HEK293 (cell line): ENCODE results near the gene ATP8A1.
A peak's percentile ranks its signal among the peaks of the same experiment; 100 is the strongest.

Experiments
- CTCF ChIA-PET: fragments of 350-600 bp; formaldehyde crosslinking; extraction: SDS; loops from one replicate; lab custom pipeline; 2021; ENCODE audit warnings: antibody characterized with exemption; lab: Yijun Ruan, JAX
- POLR2A ChIA-PET: fragments of 300-600 bp; formaldehyde crosslinking; extraction: SDS; loops from one replicate; lab custom pipeline; 2020; ENCODE audit warnings: antibody characterized with exemption, inconsistent platforms; lab: Yijun Ruan, JAX
- H3K27ac ChIP-seq: fragments of 200-500 bp; sonication (Bioruptor generic); 2 replicates; pipeline ENCODE4 v1.5.1; 2014; ENCODE audit warnings: low read depth, low read length, control low read depth, inconsistent platforms; ENCODE audit errors: extremely low read depth
- H3K36me3 ChIP-seq, 2 experiments: fragments of 200-500 bp in 1 of 2; sonication (Bioruptor generic) in 1 of 2; 1 replicate in 1 of 2; 2 replicates in 1 of 2; pipeline ENCODE4 v1.5.1; 2014 to 2017; ENCODE audit warnings: inconsistent platforms in 2 of 2, low read length in 2 of 2; ENCODE audit not compliant: control insufficient read depth in 2 of 2, insufficient read depth in 1 of 2
- H3K4me1 ChIP-seq: fragments of 200-500 bp; sonication (Bioruptor generic); 2 replicates; pipeline ENCODE4 v1.5.1; 2014; ENCODE audit warnings: mild to moderate bottlenecking, low read length, inconsistent platforms; ENCODE audit not compliant: control insufficient read depth, insufficient read depth
- H3K4me3 ChIP-seq: 2 replicates; pipeline ENCODE4 v1.5.1; 2011; ENCODE audit warnings: low read depth, mild to moderate bottlenecking, control low read depth, low read length, moderate library complexity
- H3K9me3 ChIP-seq: fragments of 200-500 bp; sonication (Bioruptor generic); 2 replicates; pipeline ENCODE4 v1.5.1; 2014; ENCODE audit warnings: low read depth, low read length, inconsistent platforms; ENCODE audit not compliant: control insufficient read depth, insufficient read depth
- BCL11B ChIP-seq: fragments of 450-650 bp; formaldehyde crosslinking; IDR thresholded peaks from 2 replicates; pipeline ENCODE4 v1.5.1; 2016; ENCODE audit warnings: low read depth, missing biosample characterization, missing genetic modification characterization
- KLF9 ChIP-seq: fragments of 450-650 bp; formaldehyde crosslinking; IDR thresholded peaks from 2 replicates; pipeline ENCODE4 v1.5.1; 2016; ENCODE audit warnings: missing biosample characterization, missing genetic modification characterization, low read depth
- SCRT2 ChIP-seq: fragments of 450-650 bp; formaldehyde crosslinking; IDR thresholded peaks from 2 replicates; pipeline ENCODE4 v1.5.1; 2016; ENCODE audit warnings: missing biosample characterization, missing genetic modification characterization
- SP7 ChIP-seq: fragments of 450-650 bp; formaldehyde crosslinking; IDR thresholded peaks from 2 replicates; pipeline ENCODE4 v1.5.1; 2016; ENCODE audit warnings: missing biosample characterization, missing genetic modification characterization
- ZBTB21 ChIP-seq: fragments of 450-650 bp; formaldehyde crosslinking; IDR thresholded peaks from 2 replicates; pipeline ENCODE4 v1.5.1; 2017; ENCODE audit warnings: missing biosample characterization, missing genetic modification characterization
- ZFP37 ChIP-seq: fragments of 450-650 bp; formaldehyde crosslinking; IDR thresholded peaks from 2 replicates; pipeline ENCODE4 v1.5.1; 2016; ENCODE audit warnings: missing biosample characterization, missing genetic modification characterization
- ZFP69B ChIP-seq: fragments of 450-650 bp; formaldehyde crosslinking; IDR thresholded peaks from 2 replicates; pipeline ENCODE4 v1.5.1; 2016; ENCODE audit warnings: missing biosample characterization, missing genetic modification characterization
- ZIC2 ChIP-seq: fragments of 450-650 bp; formaldehyde crosslinking; IDR thresholded peaks from 2 replicates; pipeline ENCODE4 v1.5.1; 2016; ENCODE audit warnings: missing biosample characterization, missing genetic modification characterization
- ZNF114 ChIP-seq: fragments of 450-650 bp; formaldehyde crosslinking; IDR thresholded peaks from 2 replicates; pipeline ENCODE4 v1.5.0; 2017; ENCODE audit warnings: missing biosample characterization, missing genetic modification characterization
- ZNF223 ChIP-seq: fragments of 450-650 bp; formaldehyde crosslinking; IDR thresholded peaks from 2 replicates; pipeline ENCODE4 v1.5.1; 2016; ENCODE audit warnings: missing biosample characterization, missing genetic modification characterization
- ZNF274 ChIP-seq, 2 experiments: fragments of 200-500 bp in 1 of 2; fragments of 450-650 bp in 1 of 2; sonication (Bioruptor generic) in 1 of 2; formaldehyde crosslinking in 1 of 2; IDR thresholded peaks; 2 replicates each; pipeline versions ENCODE4 v1.5.1 to v1.6.1; 2014 to 2016; ENCODE audit warnings: borderline replicate concordance in 1 of 2, inconsistent platforms in 1 of 2, low read length in 1 of 2, missing biosample characterization in 1 of 2, missing genetic modification characterization in 1 of 2
- ZNF324 ChIP-seq: fragments of 450-650 bp; formaldehyde crosslinking; IDR thresholded peaks from 2 replicates; pipeline ENCODE4 v1.5.1; 2016; ENCODE audit warnings: missing biosample characterization, missing genetic modification characterization
- ZNF391 ChIP-seq: fragments of 450-650 bp; formaldehyde crosslinking; IDR thresholded peaks from 2 replicates; pipeline ENCODE4 v1.5.1; 2016; ENCODE audit warnings: low read depth, missing biosample characterization, missing genetic modification characterization, borderline replicate concordance
- ZNF423 ChIP-seq: fragments of 450-650 bp; formaldehyde crosslinking; IDR thresholded peaks from 2 replicates; pipeline ENCODE4 v1.5.1; 2016; ENCODE audit warnings: missing biosample characterization, missing genetic modification characterization
- ZNF548 ChIP-seq: fragments of 450-650 bp; formaldehyde crosslinking; IDR thresholded peaks from 2 replicates; pipeline ENCODE4 v1.5.1; 2016; ENCODE audit warnings: missing biosample characterization, missing genetic modification characterization
- ZNF670 ChIP-seq: fragments of 450-650 bp; formaldehyde crosslinking; IDR thresholded peaks from 2 replicates; pipeline ENCODE4 v1.5.1; 2016; ENCODE audit warnings: missing biosample characterization, missing genetic modification characterization, low read depth
- ZNF792 ChIP-seq: fragments of 450-650 bp; formaldehyde crosslinking; IDR thresholded peaks from 2 replicates; pipeline ENCODE4 v1.5.1; 2016; ENCODE audit warnings: missing biosample characterization, missing genetic modification characterization
- ZSCAN16 ChIP-seq: fragments of 450-650 bp; formaldehyde crosslinking; IDR thresholded peaks from 2 replicates; pipeline ENCODE4 v1.5.1; 2016; ENCODE audit warnings: missing biosample characterization, missing genetic modification characterization
- TF ChIP-seq, protein P1 (sequence below): fragments of 450-650 bp; formaldehyde crosslinking; IDR thresholded peaks from 2 replicates; pipeline ENCODE4 v1.5.1; 2016; ENCODE audit warnings: missing biosample characterization, missing genetic modification characterization
- TF ChIP-seq, protein P2 (sequence below): fragments of 450-650 bp; formaldehyde crosslinking; IDR thresholded peaks from 2 replicates; pipeline ENCODE4 v1.5.1; 2017; ENCODE audit warnings: missing biosample characterization, missing genetic modification characterization
- TF ChIP-seq, protein P3 (sequence below): fragments of 450-650 bp; formaldehyde crosslinking; conservative IDR thresholded peaks from 2 replicates; pipeline ENCODE4 v1.5.1; 2016; ENCODE audit warnings: low read depth, missing biosample characterization, missing genetic modification characterization

The ATP8A1 gene

DNA sequence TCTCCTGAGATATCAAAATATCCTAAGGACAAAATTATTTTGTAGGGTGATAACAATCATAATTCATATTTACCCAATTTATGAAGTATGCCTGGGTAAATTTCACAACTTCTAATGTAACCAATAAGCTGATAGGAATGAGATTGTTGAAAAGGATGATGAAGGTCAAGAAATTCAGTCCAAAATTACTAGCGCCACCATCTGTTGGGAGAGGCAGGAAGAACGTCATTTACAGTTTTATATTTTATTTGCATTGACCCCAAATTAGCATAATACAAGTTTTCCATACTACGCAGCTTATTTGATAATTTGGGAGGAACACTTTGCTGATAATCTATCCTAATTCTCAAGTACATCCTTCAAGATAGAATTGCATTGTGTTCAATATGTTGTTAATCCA is 78.7 kb downstream of the ATP8A1 start:
- Histone ChIP-seq H3K27ac (no peak overlapping the region), H3K4me3 (no peak overlapping the region), H3K9me3 (no peaks in the 10 kb centered on the region), H3K36me3 (peaks cover 0 to 6% of the 10 kb centered on the region in 2 experiments; a peak in 2 of 3 replicates), H3K4me1 (no peaks in the 10 kb centered on the region)
- POLR2A ChIA-PET, result no interaction called here
- no peak for TF ChIP-seq ZNF548 (tag by site-specific recombination)
- TF ChIP-seq ZNF391, result no peak
- TF ChIP-seq ZBTB21 (tag by site-specific recombination), result no peak
- TF ChIP-seq ZNF670 (tag by site-specific recombination), result no peak
- no peak for TF ChIP-seq ZFP69B (tag by site-specific recombination)
- TF ChIP-seq ZNF223 (tag by site-specific recombination), result no peak
- TF ChIP-seq ZNF324 (tag by site-specific recombination), result no peak
- CTCF ChIA-PET, result interaction anchor here (0.7 to 1.2 kb wide), 2 partner anchors 9 to 563 kb away, joined by 3 read pairs; no protein-coding TSS in a partner anchor

DNA sequence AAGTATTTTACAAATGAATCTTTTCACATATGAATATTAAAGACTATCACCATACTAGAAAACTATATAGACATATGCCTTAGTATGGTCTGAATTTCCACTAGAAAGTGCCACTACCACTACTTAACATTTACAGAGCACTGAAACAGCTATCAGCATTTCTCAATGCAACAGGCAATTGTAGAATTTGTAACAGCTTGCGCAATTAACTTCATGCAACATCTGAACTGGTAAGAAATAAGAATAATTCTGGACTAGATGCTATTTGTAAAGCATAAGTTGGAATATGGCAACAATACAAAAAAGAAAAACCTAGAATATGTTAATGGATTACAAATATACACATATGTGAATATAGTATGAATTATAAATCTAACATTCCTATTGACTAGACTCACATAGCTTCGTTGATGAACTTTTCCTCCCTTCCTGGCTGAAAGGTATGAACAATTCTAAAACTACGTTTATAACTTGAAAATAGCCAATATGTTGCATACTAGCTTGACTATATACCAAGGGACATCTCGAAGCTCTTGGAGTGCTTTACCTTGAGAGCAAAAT is 82.0 kb downstream of the ATP8A1 start:
- ChIA-PET CTCF (no interaction called here), POLR2A (no interaction called here)
- no peaks in the 10 kb centered on the region for H3K4me1 ChIP-seq
- H3K9me3 ChIP-seq, result no peaks in the 10 kb centered on the region
- no peak overlapping the region for H3K4me3 ChIP-seq
- TF ChIP-seq ZFP37 (tag by site-specific recombination) (no peak), BCL11B (tag by site-specific recombination) (no peak), SCRT2 (tag by site-specific recombination) (peak; percentile 76)
- H3K27ac ChIP-seq, result no peak overlapping the region
- no peaks in the 10 kb centered on the region; a peak in 1 of 3 replicates for H3K36me3 ChIP-seq

DNA sequence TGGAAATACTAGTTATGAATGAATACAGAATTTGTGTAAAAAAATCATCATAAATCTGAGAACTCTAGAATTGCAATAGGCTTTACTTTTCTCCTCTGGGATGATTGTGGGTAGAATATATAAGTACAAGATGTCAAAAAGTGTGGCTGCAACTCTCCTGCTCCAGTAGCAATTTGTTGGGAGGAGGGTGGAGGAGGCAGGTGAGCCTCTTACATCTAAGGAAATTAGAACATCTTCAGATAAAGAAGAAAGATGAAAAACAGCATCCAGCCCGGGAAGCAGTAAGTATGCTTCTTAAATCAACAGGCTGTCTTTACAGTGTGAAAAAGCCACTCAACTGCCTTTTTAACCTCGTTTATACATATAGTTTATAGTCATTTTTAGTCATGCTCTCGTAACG is 83.7 kb downstream of the ATP8A1 start:
- CTCF ChIA-PET, result no interaction called here
- H3K36me3 ChIP-seq, result no peaks in the 10 kb centered on the region; a peak in 1 of 3 replicates
- TF ChIP-seq ZNF792 (tag by site-specific recombination) (no peak), ZSCAN16 (tag by site-specific recombination) (no peak), SCRT2 (tag by site-specific recombination) (0 out of 2 replicates have a peak, but pooled peaks have one; percentile 18)
- TF ChIP-seq, protein P1, sequence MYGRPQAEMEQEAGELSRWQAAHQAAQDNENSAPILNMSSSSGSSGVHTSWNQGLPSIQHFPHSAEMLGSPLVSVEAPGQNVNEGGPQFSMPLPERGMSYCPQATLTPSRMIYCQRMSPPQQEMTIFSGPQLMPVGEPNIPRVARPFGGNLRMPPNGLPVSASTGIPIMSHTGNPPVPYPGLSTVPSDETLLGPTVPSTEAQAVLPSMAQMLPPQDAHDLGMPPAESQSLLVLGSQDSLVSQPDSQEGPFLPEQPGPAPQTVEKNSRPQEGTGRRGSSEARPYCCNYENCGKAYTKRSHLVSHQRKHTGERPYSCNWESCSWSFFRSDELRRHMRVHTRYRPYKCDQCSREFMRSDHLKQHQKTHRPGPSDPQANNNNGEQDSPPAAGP, result no peak
- TF ChIP-seq, protein P2, sequence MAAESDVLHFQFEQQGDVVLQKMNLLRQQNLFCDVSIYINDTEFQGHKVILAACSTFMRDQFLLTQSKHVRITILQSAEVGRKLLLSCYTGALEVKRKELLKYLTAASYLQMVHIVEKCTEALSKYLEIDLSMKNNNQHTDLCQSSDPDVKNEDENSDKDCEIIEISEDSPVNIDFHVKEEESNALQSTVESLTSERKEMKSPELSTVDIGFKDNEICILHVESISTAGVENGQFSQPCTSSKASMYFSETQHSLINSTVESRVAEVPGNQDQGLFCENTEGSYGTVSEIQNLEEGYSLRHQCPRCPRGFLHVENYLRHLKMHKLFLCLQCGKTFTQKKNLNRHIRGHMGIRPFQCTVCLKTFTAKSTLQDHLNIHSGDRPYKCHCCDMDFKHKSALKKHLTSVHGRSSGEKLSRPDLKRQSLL, result no peak
- POLR2A ChIA-PET, result no interaction called here
- H3K9me3 ChIP-seq, result no peaks in the 10 kb centered on the region
- H3K4me3 ChIP-seq, result no peak overlapping the region
- H3K27ac ChIP-seq, result no peak overlapping the region
- H3K4me1 ChIP-seq, result no peaks in the 10 kb centered on the region

DNA sequence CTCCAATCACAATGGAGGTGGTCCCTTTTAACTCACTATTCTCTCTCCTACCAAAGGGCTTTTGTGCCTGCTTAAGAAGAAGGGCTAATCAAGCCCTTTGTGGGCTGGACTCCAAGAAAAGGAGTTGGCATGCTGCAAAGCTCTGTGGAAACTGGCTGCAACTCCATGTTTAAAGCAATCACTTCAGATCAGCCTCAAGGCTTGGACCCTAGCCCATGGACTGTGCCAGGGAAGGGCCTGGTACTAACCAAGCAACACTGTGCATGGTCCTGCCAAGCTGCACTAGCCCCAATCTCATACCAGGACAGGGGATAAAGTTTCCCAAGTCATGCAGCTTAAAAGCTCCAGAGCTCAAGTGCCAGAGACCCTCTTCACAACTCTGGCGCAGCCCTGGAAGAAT is 86.7 kb downstream of the ATP8A1 start:
- no peaks in the 10 kb centered on the region for H3K36me3 ChIP-seq
- ChIA-PET CTCF (interaction anchor here (1.0 to 2.0 kb wide), 2 partner anchors 179 to 294 kb away, joined by 4 to 6 read pairs; no protein-coding TSS in a partner anchor), POLR2A (no interaction called here)
- H3K9me3 ChIP-seq, result no peaks in the 10 kb centered on the region
- no peak overlapping the region for H3K4me3 ChIP-seq
- no peak overlapping the region for H3K27ac ChIP-seq
- no peaks in the 10 kb centered on the region for H3K4me1 ChIP-seq
- TF ChIP-seq KLF9 (tag by site-specific recombination) (no peak), SP7 (no peak), ZNF114 (tag by site-specific recombination) (no peak), ZFP69B (tag by site-specific recombination) (no peak), ZNF274 (IDR thresholded peaks at IDR 0.05; ENCODE audit: low read length) (no peak), ZNF274 (tag by site-specific recombination; IDR thresholded peaks at IDR 0.05; ENCODE audit: borderline replicate concordance) (no peak), ZNF423 (tag by site-specific recombination) (no peak), ZIC2 (no peak)
- TF ChIP-seq, protein P3, sequence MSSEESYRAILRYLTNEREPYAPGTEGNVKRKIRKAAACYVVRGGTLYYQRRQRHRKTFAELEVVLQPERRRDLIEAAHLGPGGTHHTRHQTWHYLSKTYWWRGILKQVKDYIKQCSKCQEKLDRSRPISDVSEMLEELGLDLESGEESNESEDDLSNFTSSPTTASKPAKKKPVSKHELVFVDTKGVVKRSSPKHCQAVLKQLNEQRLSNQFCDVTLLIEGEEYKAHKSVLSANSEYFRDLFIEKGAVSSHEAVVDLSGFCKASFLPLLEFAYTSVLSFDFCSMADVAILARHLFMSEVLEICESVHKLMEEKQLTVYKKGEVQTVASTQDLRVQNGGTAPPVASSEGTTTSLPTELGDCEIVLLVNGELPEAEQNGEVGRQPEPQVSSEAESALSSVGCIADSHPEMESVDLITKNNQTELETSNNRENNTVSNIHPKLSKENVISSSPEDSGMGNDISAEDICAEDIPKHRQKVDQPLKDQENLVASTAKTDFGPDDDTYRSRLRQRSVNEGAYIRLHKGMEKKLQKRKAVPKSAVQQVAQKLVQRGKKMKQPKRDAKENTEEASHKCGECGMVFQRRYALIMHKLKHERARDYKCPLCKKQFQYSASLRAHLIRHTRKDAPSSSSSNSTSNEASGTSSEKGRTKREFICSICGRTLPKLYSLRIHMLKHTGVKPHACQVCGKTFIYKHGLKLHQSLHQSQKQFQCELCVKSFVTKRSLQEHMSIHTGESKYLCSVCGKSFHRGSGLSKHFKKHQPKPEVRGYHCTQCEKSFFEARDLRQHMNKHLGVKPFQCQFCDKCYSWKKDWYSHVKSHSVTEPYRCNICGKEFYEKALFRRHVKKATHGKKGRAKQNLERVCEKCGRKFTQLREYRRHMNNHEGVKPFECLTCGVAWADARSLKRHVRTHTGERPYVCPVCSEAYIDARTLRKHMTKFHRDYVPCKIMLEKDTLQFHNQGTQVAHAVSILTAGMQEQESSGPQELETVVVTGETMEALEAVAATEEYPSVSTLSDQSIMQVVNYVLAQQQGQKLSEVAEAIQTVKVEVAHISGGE (tag by site-specific recombination), result no peak
- TF ChIP-seq, protein P2, result no peak
